ENCODE results near the gene KBTBD8. TPM values are rescaled to one million over a fixed set of nuclear protein-coding genes. Genes with fewer than 3 reads are reported as not detected.

Gene KBTBD8
- total RNA-seq, 1 experiment from 2014 or later: 0.91 TPM

GRCh38 chr3:66962664-66963063, 35.4 kb upstream of the KBTBD8 start:
- peaks cover 40% of the 10 kb centered on the region for H3K27me3 ChIP-seq (ENCODE audit: low read length)
- ChIA-PET POLR2A (ENCODE audit: unreplicated experiment) (no interaction called here), CTCF (no interaction called here)
- intact Hi-C loops (cut with micrococcal nuclease): no loop called here
- H3K4me2 ChIP-seq (ENCODE audit: low read length): no peak overlapping the region
- H3F3A ChIP-seq (ENCODE audit: low read length, unreplicated experiment): no peaks in the 10 kb centered on the region
- no peak for ATAC-seq
- H3K9me3 ChIP-seq (ENCODE audit: low read length): no peaks in the 10 kb centered on the region
- no peak for DNase-seq
- BruUV-seq (replicated peaks): no TSS peak
- H3K9ac ChIP-seq (ENCODE audit: low read length): no peak overlapping the region
- no peaks in the 10 kb centered on the region for H3K9me2 ChIP-seq (replicated peaks; ENCODE audit: low read length)
- no peaks in the 10 kb centered on the region for H3K4me1 ChIP-seq (ENCODE audit: insufficient read depth, low read length)
- H3K79me2 ChIP-seq (ENCODE audit: low read length): no peaks in the 10 kb centered on the region
- no peaks in the 10 kb centered on the region for H3K36me3 ChIP-seq (ENCODE audit: low read depth, low read length)
- TF ChIP-seq EZH2phosphoT487 (IDR thresholded peaks at IDR 0.05; ENCODE audit: borderline replicate concordance, low read length) (no peak), EZH2 (IDR thresholded peaks at IDR 0.05; ENCODE audit: low read length, unreplicated experiment) (no peak), CTCF (conservative IDR thresholded peaks at IDR 0.05; ENCODE audit: low read depth, low read length) (no peak)
- no peak overlapping the region for H2AFZ ChIP-seq (ENCODE audit: low read length)
- H3K27ac ChIP-seq (ENCODE audit: low read length): no peak overlapping the region
- no peak overlapping the region for H3K4me3 ChIP-seq (ENCODE audit: low read length)
- no peaks in the 10 kb centered on the region for H4K20me1 ChIP-seq (ENCODE audit: low read length)

GRCh38 chr3:66971245-66971644, 26.9 kb upstream of the KBTBD8 start:
- no peaks in the 10 kb centered on the region for H4K20me1 ChIP-seq (ENCODE audit: low read length)
- DNase-seq (no peak), ATAC-seq (no peak)
- H3K9me3 ChIP-seq (ENCODE audit: low read length): no peaks in the 10 kb centered on the region
- H2AFZ ChIP-seq (ENCODE audit: low read length): no peak overlapping the region
- no peak overlapping the region for H3K4me2 ChIP-seq (ENCODE audit: low read length)
- no peaks in the 10 kb centered on the region for H3K36me3 ChIP-seq (ENCODE audit: low read depth, low read length)
- POLR2A ChIA-PET (ENCODE audit: unreplicated experiment): no interaction called here
- no peaks in the 10 kb centered on the region for H3K4me1 ChIP-seq (ENCODE audit: insufficient read depth, low read length)
- no peak overlapping the region for H3K27ac ChIP-seq (ENCODE audit: low read length)
- H3K9me2 ChIP-seq (replicated peaks; ENCODE audit: low read length): no peaks in the 10 kb centered on the region
- CTCF ChIA-PET: interaction anchor here (1.0 kb wide), 1 partner anchor 142 kb away, joined by 4 read pairs; no protein-coding TSS in a partner anchor
- H3K79me2 ChIP-seq (ENCODE audit: low read length): no peaks in the 10 kb centered on the region
- no TSS peak for BruUV-seq (replicated peaks)
- no peak overlapping the region for H3K9ac ChIP-seq (ENCODE audit: low read length)
- intact Hi-C loops (cut with micrococcal nuclease): loop anchor here (5.0 kb wide), 2 partner anchors 1906 to 1921 kb away; no protein-coding TSS in a partner anchor
- H3K4me3 ChIP-seq (ENCODE audit: low read length): no peak overlapping the region
- TF ChIP-seq EZH2 (IDR thresholded peaks at IDR 0.05; ENCODE audit: low read length, unreplicated experiment) (no peak), CTCF (conservative IDR thresholded peaks at IDR 0.05; ENCODE audit: low read depth, low read length) (no peak), EZH2phosphoT487 (IDR thresholded peaks at IDR 0.05; ENCODE audit: borderline replicate concordance, low read length) (no peak)
- no peaks in the 10 kb centered on the region for H3F3A ChIP-seq (ENCODE audit: low read length, unreplicated experiment)
- H3K27me3 ChIP-seq (ENCODE audit: low read length): peaks cover 22% of the 10 kb centered on the region; the same call in 1 of the 2 replicates

GRCh38 chr3:66971891-66972551, 26.1 kb upstream of the KBTBD8 start:
- no peak overlapping the region for H3K9ac ChIP-seq (ENCODE audit: low read length)
- H4K20me1 ChIP-seq (ENCODE audit: low read length): no peaks in the 10 kb centered on the region
- peak overlapping the region; percentile 41; the same call in 1 of the 2 replicates for H3K4me2 ChIP-seq (ENCODE audit: low read length)
- no TSS peak for BruUV-seq (replicated peaks)
- no peak overlapping the region for H3K4me3 ChIP-seq (ENCODE audit: low read length)
- ATAC-seq: peak; percentile 93
- TF ChIP-seq EZH2 (IDR thresholded peaks at IDR 0.05; ENCODE audit: low read length, unreplicated experiment): no peak
- peak; percentile 62 for TF ChIP-seq CTCF (conservative IDR thresholded peaks at IDR 0.05; ENCODE audit: low read depth, low read length)
- TF ChIP-seq EZH2phosphoT487 (IDR thresholded peaks at IDR 0.05; ENCODE audit: borderline replicate concordance, low read length): no peak
- no peaks in the 10 kb centered on the region for H3F3A ChIP-seq (ENCODE audit: low read length, unreplicated experiment)
- ChIA-PET CTCF (interaction anchor here (1.0 kb wide), 1 partner anchor 142 kb away, joined by 4 read pairs; no protein-coding TSS in a partner anchor), POLR2A (ENCODE audit: unreplicated experiment) (no interaction called here)
- peaks cover 18% of the 10 kb centered on the region; the same call in 1 of the 2 replicates for H3K27me3 ChIP-seq (ENCODE audit: low read length)
- no peaks in the 10 kb centered on the region for H3K9me2 ChIP-seq (replicated peaks; ENCODE audit: low read length)
- H3K4me1 ChIP-seq (ENCODE audit: insufficient read depth, low read length): no peaks in the 10 kb centered on the region
- H3K79me2 ChIP-seq (ENCODE audit: low read length): no peaks in the 10 kb centered on the region
- H3K9me3 ChIP-seq (ENCODE audit: low read length): no peaks in the 10 kb centered on the region
- H3K36me3 ChIP-seq (ENCODE audit: low read depth, low read length): no peaks in the 10 kb centered on the region
- no peak overlapping the region for H3K27ac ChIP-seq (ENCODE audit: low read length)
- intact Hi-C loops (cut with micrococcal nuclease): loop anchor here (1.0 to 5.0 kb wide), 3 partner anchors 65 to 1920 kb away; no protein-coding TSS in a partner anchor
- no peak overlapping the region for H2AFZ ChIP-seq (ENCODE audit: low read length)
- peak; percentile 52 for DNase-seq
